Endodermal cell (in vitro differentiated cells): ENCODE measurements around the gene LPP. TPM values are rescaled to one million over a fixed set of nuclear protein-coding genes. Genes with fewer than 3 reads are reported as not detected.

Experiments used
- DNase-seq: peaks from one replicate; pipeline ENCODE4 v3.0.0-alpha.2; 2017
- H3K27ac ChIP-seq: 2 replicates; pipeline ENCODE4 v1.5.1; 2013; ENCODE audit warnings: mild to moderate bottlenecking, low read depth, low read length, moderate library complexity
- H3K27me3 ChIP-seq: 2 replicates; pipeline ENCODE4 v1.6.1; 2013; ENCODE audit warnings: mild to moderate bottlenecking, low read length, moderate library complexity; ENCODE audit not compliant: insufficient read depth, control insufficient read depth, poor library complexity, severe bottlenecking
- H3K36me3 ChIP-seq: 2 replicates; pipeline ENCODE4 v1.7.0; 2013; ENCODE audit warnings: mild to moderate bottlenecking, low read length, moderate library complexity; ENCODE audit not compliant: control insufficient read depth, insufficient read depth
- H3K4me1 ChIP-seq: one replicate; pipeline ENCODE4 v1.7.0; 2013; ENCODE audit warnings: low read length; ENCODE audit not compliant: control insufficient read depth, insufficient read depth
- H3K4me3 ChIP-seq: 2 replicates; pipeline ENCODE4 v1.5.1; 2013; ENCODE audit warnings: mild to moderate bottlenecking, low read length, moderate library complexity
- H3K9ac ChIP-seq: 2 replicates; pipeline ENCODE4 v1.6.1; 2013; ENCODE audit warnings: mild to moderate bottlenecking, low read length, moderate library complexity; ENCODE audit not compliant: poor library complexity, severe bottlenecking; ENCODE audit errors: extremely low read depth
- H3K9me3 ChIP-seq: 2 replicates; pipeline ENCODE4 v1.6.1; 2013; ENCODE audit warnings: mild to moderate bottlenecking, low read length, moderate library complexity; ENCODE audit not compliant: control insufficient read depth
- H3K27ac Mint-ChIP-seq: 2 replicates; pipeline ENCODE4 v1.8.0; 2020; ENCODE audit warnings: mixed read lengths
- H3K27me3 Mint-ChIP-seq: 2 replicates; pipeline ENCODE4 v1.8.0; 2021; ENCODE audit warnings: mild to moderate bottlenecking, mixed read lengths; ENCODE audit not compliant: insufficient read depth
- H3K36me3 Mint-ChIP-seq: 2 replicates; pipeline ENCODE4 v1.8.0; 2020; ENCODE audit warnings: low read depth, mixed read lengths
- H3K4me1 Mint-ChIP-seq: 2 replicates; pipeline ENCODE4 v1.8.0; 2020; ENCODE audit warnings: mixed read lengths
- H3K4me3 Mint-ChIP-seq: 2 replicates; pipeline ENCODE4 v1.8.0; 2020; ENCODE audit warnings: mild to moderate bottlenecking, moderate library complexity, mixed read lengths
- H3K9me3 Mint-ChIP-seq: 2 replicates; pipeline ENCODE4 v1.8.0; 2020; ENCODE audit warnings: mild to moderate bottlenecking, mixed read lengths
- CTCF ChIP-seq: fragments of 200-600 bp; sonication (generic); conservative IDR thresholded peaks from 2 replicates; pipeline ENCODE4 v1.5.0; 2021; ENCODE audit warnings: antibody characterized with exemption, mild to moderate bottlenecking
- WGBS, 2 experiments: methylation state at CpG; one replicate each; pipeline versions ENCODE4 v1.1.5 to v1.1.7; 2013; ENCODE audit warnings: missing lambda C conversion rate in 2 of 2, mixed read lengths in 1 of 2; ENCODE audit not compliant: insufficient coverage in 1 of 2, insufficient read length in 1 of 2; 5-methylcytosine and 5-hydroxymethylcytosine counted together
- total RNA-seq, 2 donors: library from RNA; stranded (reverse); fragmentation: NEBNext Ultra II Directional in 1 of 2; extraction: Animal tissue kit (Norgen Biotek cat#: 25700) in 1 of 2; gene quantifications; 2 replicates in 1 of 2; 3 replicates in 1 of 2; pipeline ENCODE4 v1.2.1, GENCODE V29; 2021

Gene LPP
- total RNA-seq, 2 donors from 2014 or later: 78.0 to 105 TPM

GRCh38 chr3:188670446-188670845 lies 516.5 kb downstream of the LPP start:
- H3K36me3 Mint-ChIP-seq: peaks cover 4% of the 10 kb centered on the region
- H3K27ac Mint-ChIP-seq: no peak overlapping the region
- H3K36me3 ChIP-seq: peaks cover 5% of the 10 kb centered on the region
- H3K4me3 ChIP-seq: no peak overlapping the region
- H3K9me3 Mint-ChIP-seq: peaks cover 4% of the 10 kb centered on the region
- no peak overlapping the region for H3K9ac ChIP-seq
- no peaks in the 10 kb centered on the region for H3K27me3 ChIP-seq
- no peak for TF ChIP-seq CTCF
- no peaks in the 10 kb centered on the region for H3K9me3 ChIP-seq
- no peaks in the 10 kb centered on the region for H3K27me3 Mint-ChIP-seq
- peaks cover 6% of the 10 kb centered on the region for H3K4me1 Mint-ChIP-seq
- no peak overlapping the region for H3K27ac ChIP-seq
- no peaks in the 10 kb centered on the region for H3K4me1 ChIP-seq
- no peak for DNase-seq
- H3K4me3 Mint-ChIP-seq: no peak overlapping the region
- 91 to 95% methylated on average over 5 of the region's 5 CpGs for WGBS, 2 experiments

- Mint-ChIP-seq H3K9me3 (peaks cover 4% of the 10 kb centered on the region), H3K27me3 (no peaks in the 10 kb centered on the region), H3K36me3 (peaks cover 4% of the 10 kb centered on the region), H3K4me3 (no peak overlapping the region), H3K4me1 (peaks cover 6% of the 10 kb centered on the region), H3K27ac (no peak overlapping the region)
- no peak for TF ChIP-seq CTCF
- H3K27me3 ChIP-seq: no peaks in the 10 kb centered on the region
- H3K4me1 ChIP-seq: no peaks in the 10 kb centered on the region
- no peak for DNase-seq
- 84 to 92% methylated on average over 2 to 4 of the region's 4 CpGs for WGBS, 2 experiments
- no peaks in the 10 kb centered on the region for H3K9me3 ChIP-seq
- no peak overlapping the region for H3K4me3 ChIP-seq
- H3K27ac ChIP-seq: no peak overlapping the region
- H3K9ac ChIP-seq: no peak overlapping the region
- no peaks in the 10 kb centered on the region for H3K36me3 ChIP-seq
Measured at GRCh38 chr3:188671971-188672370, 518.0 kb downstream of the LPP start.

GRCh38 chr3:188672840-188673239 lies 518.9 kb downstream of the LPP start:
- Histone ChIP-seq H3K9me3 (no peaks in the 10 kb centered on the region), H3K36me3 (no peaks in the 10 kb centered on the region), H3K9ac (no peak overlapping the region), H3K27ac (no peak overlapping the region), H3K4me1 (no peaks in the 10 kb centered on the region), H3K27me3 (no peaks in the 10 kb centered on the region), H3K4me3 (no peak overlapping the region)
- H3K27me3 Mint-ChIP-seq: no peaks in the 10 kb centered on the region
- no peak overlapping the region for H3K4me3 Mint-ChIP-seq
- no peak for DNase-seq
- peaks cover 4% of the 10 kb centered on the region for H3K9me3 Mint-ChIP-seq
- 88 to 100% methylated on average over 1 to 3 of the region's 4 CpGs for WGBS, 2 experiments
- peaks cover 6% of the 10 kb centered on the region for H3K4me1 Mint-ChIP-seq
- H3K27ac Mint-ChIP-seq: no peak overlapping the region
- no peak for TF ChIP-seq CTCF
- peaks cover 4% of the 10 kb centered on the region for H3K36me3 Mint-ChIP-seq
